GM23338 (cell line): Measurements from ENCODE around the gene PIK3CB. TPM values are rescaled to one million over a fixed set of nuclear protein-coding genes. Genes with fewer than 3 reads are reported as not detected.

Source experiments
- ATAC-seq: fragments of 200-7000 bp; cut with Tn5 transposase; 3 replicates; pipeline ENCODE4 v1.9.1; 2020
- DNase-seq: peaks from one replicate; pipeline ENCODE4 v3.0.0-alpha.2; 2015; ENCODE audit warnings: low spot score
- H2AFZ ChIP-seq: fragments of 200-600 bp; sonication (generic); 2 replicates; pipeline ENCODE4 v1.8.0; 2016; ENCODE audit warnings: antibody characterized with exemption, mild to moderate bottlenecking, moderate library complexity
- H3F3A ChIP-seq: fragments of 200-600 bp; sonication (generic); replicated peaks from 2 replicates; pipeline ENCODE4 v1.8.0; 2017; ENCODE audit warnings: antibody characterized with exemption, mixed run types, low read depth
- H3K27ac ChIP-seq: fragments of 200-600 bp; sonication (generic); 2 replicates; pipeline ENCODE4 v1.6.1; 2016; ENCODE audit warnings: low read depth
- H3K27me3 ChIP-seq: fragments of 200-600 bp; sonication (generic); 2 replicates; pipeline ENCODE4 v1.8.0; 2016; ENCODE audit warnings: mild to moderate bottlenecking, mixed run types, moderate library complexity; ENCODE audit not compliant: insufficient read depth
- H3K36me3 ChIP-seq: fragments of 200-600 bp; sonication (generic); 2 replicates; pipeline ENCODE4 v1.8.0; 2016; ENCODE audit warnings: mild to moderate bottlenecking; ENCODE audit not compliant: insufficient read depth
- H3K4me1 ChIP-seq: fragments of 200-600 bp; sonication (generic); 2 replicates; pipeline ENCODE4 v1.8.0; 2016; ENCODE audit warnings: mild to moderate bottlenecking, moderate library complexity; ENCODE audit not compliant: insufficient read depth
- H3K4me2 ChIP-seq: fragments of 200-600 bp; sonication (generic); 2 replicates; pipeline ENCODE4 v1.7.1; 2017; ENCODE audit warnings: mixed run types
- H3K4me3 ChIP-seq: fragments of 200-600 bp; sonication (generic); 2 replicates; pipeline ENCODE4 v1.6.1; 2016; ENCODE audit warnings: mixed run types
- H3K79me2 ChIP-seq: fragments of 200-600 bp; sonication (generic); replicated peaks from 2 replicates; pipeline ENCODE4 v1.8.0; 2017; ENCODE audit warnings: mild to moderate bottlenecking; ENCODE audit not compliant: insufficient read depth
- H3K9me2 ChIP-seq: fragments of 200-600 bp; sonication (generic); 2 replicates; pipeline ENCODE4 v1.8.0; 2017; ENCODE audit not compliant: insufficient read depth
- H4K20me1 ChIP-seq: fragments of 200-600 bp; sonication (generic); replicated peaks from 2 replicates; pipeline ENCODE4 v1.8.0; 2017; ENCODE audit warnings: mild to moderate bottlenecking; ENCODE audit not compliant: insufficient read depth
- H3K27ac Mint-ChIP-seq: 2 replicates; pipeline ENCODE4 v1.8.0; 2020; ENCODE audit warnings: inconsistent platforms, mild to moderate bottlenecking, moderate library complexity, mixed read lengths
- H3K27me3 Mint-ChIP-seq: 3 replicates; pipeline ENCODE4 v1.8.0; 2022; ENCODE audit warnings: low read depth, mild to moderate bottlenecking, moderate library complexity, mixed read lengths, inconsistent platforms; ENCODE audit not compliant: insufficient read depth, poor library complexity
- H3K36me3 Mint-ChIP-seq: 3 replicates; pipeline ENCODE4 v1.8.0; 2021; ENCODE audit warnings: low read depth, mild to moderate bottlenecking, inconsistent platforms, moderate library complexity, mixed read lengths
- H3K4me1 Mint-ChIP-seq: 3 replicates; pipeline ENCODE4 v1.8.0; 2020; ENCODE audit warnings: mild to moderate bottlenecking, inconsistent platforms, mixed read lengths
- H3K4me3 Mint-ChIP-seq: 3 replicates; pipeline ENCODE4 v1.8.0; 2021; ENCODE audit warnings: moderate library complexity, mild to moderate bottlenecking, inconsistent platforms, mixed read lengths
- H3K9me3 Mint-ChIP-seq: 3 replicates; pipeline ENCODE4 v1.8.0; 2020; ENCODE audit warnings: moderate library complexity, mild to moderate bottlenecking, inconsistent platforms, mixed read lengths
- CREB1 ChIP-seq: fragments of 250-450 bp; sonication (Bioruptor Pico); IDR thresholded peaks from 2 replicates; pipeline ENCODE4 v1.5.0; 2020; ENCODE audit warnings: low read depth, mild to moderate bottlenecking, moderate library complexity
- CTCF ChIP-seq, 2 experiments: fragments of 200-600 bp in 1 of 2; sonication (generic) in 1 of 2; conservative IDR thresholded peaks; 2 replicates each; pipeline versions ENCODE4 v1.5.1 to v1.6.1; 2016 to 2017; ENCODE audit warnings: antibody characterized with exemption in 2 of 2, low read depth in 2 of 2, mild to moderate bottlenecking in 2 of 2, moderate library complexity in 1 of 2
- ETS1 ChIP-seq: IDR thresholded peaks from 2 replicates; pipeline ENCODE4 v1.6.1; 2016; ENCODE audit warnings: antibody characterized with exemption
- EZH2 ChIP-seq: fragments of 200-600 bp; sonication (generic); IDR thresholded peaks from one replicate; pipeline ENCODE4 v1.8.0; 2017; ENCODE audit warnings: antibody characterized with exemption, mild to moderate bottlenecking, low read depth; ENCODE audit not compliant: unreplicated experiment
- EZH2phosphoT487 ChIP-seq: fragments of 200-600 bp; sonication (generic); IDR thresholded peaks from one replicate; pipeline ENCODE4 v1.8.1; 2018; ENCODE audit warnings: antibody characterized with exemption; ENCODE audit not compliant: unreplicated experiment
- JUNB ChIP-seq: IDR thresholded peaks from one replicate; pipeline ENCODE4 v1.6.1; 2016; ENCODE audit warnings: antibody characterized with exemption; ENCODE audit not compliant: unreplicated experiment
- NANOG ChIP-seq: IDR thresholded peaks from 2 replicates; pipeline ENCODE4 v1.6.1; 2016; ENCODE audit warnings: antibody characterized with exemption, borderline replicate concordance
- REST ChIP-seq: IDR thresholded peaks from one replicate; pipeline ENCODE4 v1.6.1; 2018; ENCODE audit warnings: antibody characterized with exemption; ENCODE audit not compliant: unreplicated experiment
- STAT1 ChIP-seq: IDR thresholded peaks from one replicate; pipeline ENCODE4 v1.6.1; 2016; ENCODE audit warnings: antibody characterized with exemption; ENCODE audit not compliant: unreplicated experiment
- ZNF114 ChIP-seq: fragments of 250-450 bp; sonication (Bioruptor Pico); IDR thresholded peaks from 2 replicates; pipeline ENCODE4 v1.5.0; 2020; ENCODE audit warnings: mild to moderate bottlenecking, moderate library complexity
- ZNF331 ChIP-seq: fragments of 250-450 bp; sonication (Bioruptor Pico); IDR thresholded peaks from 2 replicates; pipeline ENCODE4 v1.5.0; 2020; ENCODE audit warnings: low read depth, mild to moderate bottlenecking, moderate library complexity
- ZNF462 ChIP-seq: fragments of 250-450 bp; sonication (Bioruptor Pico); IDR thresholded peaks from 2 replicates; pipeline ENCODE4 v1.5.0; 2020; ENCODE audit warnings: mild to moderate bottlenecking, moderate library complexity
- polyA plus RNA-seq: library from polyadenylated mRNA; unstranded; fragments of >200 nt; fragmentation: Nextera tagmentation; extraction: Ambion mirVana; gene quantifications from 2 replicates; pipeline ENCODE4 v1.2.1, GENCODE V29; 2016
- total RNA-seq: library from RNA; depleted of rRNA; stranded (reverse); fragments of >200 nt; shearing (Covaris generic); gene quantifications from 2 replicates; pipeline ENCODE4 v1.2.3, GENCODE V29; 2014

PIK3CB gene
- total and polyA plus RNA-seq, 2 experiments from 2014 or later = 13.3 to 32.4 TPM

- DNase-seq = no peak
- peaks cover 10% of the 10 kb centered on the region for H3K36me3 Mint-ChIP-seq
- Histone ChIP-seq H3F3A (no peaks in the 10 kb centered on the region), H3K27me3 (no peaks in the 10 kb centered on the region), H3K27ac (no peak overlapping the region), H3K4me1 (no peaks in the 10 kb centered on the region), H3K4me3 (no peak overlapping the region), H2AFZ (no peak overlapping the region), H3K36me3 (no peaks in the 10 kb centered on the region), H3K79me2 (peaks cover 96% of the 10 kb centered on the region), H4K20me1 (peaks cover 5% of the 10 kb centered on the region), H3K9me2 (no peaks in the 10 kb centered on the region), H3K4me2 (no peak overlapping the region)
- no peak for ATAC-seq
- TF ChIP-seq ZNF114 (CRISPR knock-in tag) (no peak), ETS1 (no peak), STAT1 (no peak), NANOG (no peak), JUNB (no peak), EZH2 (no peak), EZH2phosphoT487 (no peak), ZNF331 (no peak), CTCF (conservative IDR thresholded peaks at IDR 0.05; ENCODE audit: low read depth in 2 of 2) (no peak), REST (no peak), ZNF462 (no peak), CREB1 (no peak)
- H3K27me3 Mint-ChIP-seq = peaks cover 3% of the 10 kb centered on the region
- H3K9me3 Mint-ChIP-seq = no peaks in the 10 kb centered on the region
- H3K27ac Mint-ChIP-seq = no peak overlapping the region
- H3K4me1 Mint-ChIP-seq = no peaks in the 10 kb centered on the region; the same call in 2 of the 3 replicates
- H3K4me3 Mint-ChIP-seq = no peak overlapping the region
Observed at GRCh38 chr3:138817695-138818094, 17.0 kb downstream of the PIK3CB start.
